HG03469 (cell line): Measurements from ENCODE around the gene SPHK2.
"Not testable (repeated sequence)": the region's sequence is repeated elsewhere in the genome, so short reads cannot be mapped to it uniquely, and the experiment has no call there.

Source experiments
- ATAC-seq: cut with Tn5 transposase; IDR thresholded peaks from one replicate; pipeline ENCODE4 v1.9.1; 2021; ENCODE audit warnings: mild to moderate bottlenecking, moderate library complexity, moderate number of reproducible peaks; ENCODE audit not compliant: unreplicated experiment

Gene SPHK2

GRCh38 chr19:48618916-48619691 is at the start of gene SPHK2, which contains the start of gene RPL18:
TSS of gene SPHK2 (plus strand) at chr19:48619506. CDS start at chr19:48620515, 1,009 bp downstream.
TSS of gene RPL18 (minus strand) at chr19:48619178. CDS start at chr19:48619143, 35 bp downstream.
- ATAC-seq, result peak; percentile 64

GRCh38 chr19:48569814-48570213 is 49.5 kb upstream of the SPHK2 start:
- ATAC-seq, result no peak

- ATAC-seq, result no peak
Measured at GRCh38 chr19:48571378-48572162, 47.7 kb upstream of the SPHK2 start.

- no peak for ATAC-seq
Measured at GRCh38 chr19:48573163-48573505, 46.2 kb upstream of the SPHK2 start.

GRCh38 chr19:48575931-48576622 is 43.2 kb upstream of the SPHK2 start:
- no peak for ATAC-seq

GRCh38 chr19:48577908-48578307 is 41.4 kb upstream of the SPHK2 start:
- ATAC-seq, result not testable (repeated sequence)

- ATAC-seq, result no peak
Measured at GRCh38 chr19:48578891-48579290, 40.4 kb upstream of the SPHK2 start.

- no peak for ATAC-seq
Measured at GRCh38 chr19:48582168-48582567, 37.1 kb upstream of the SPHK2 start.

- no peak for ATAC-seq
Measured at GRCh38 chr19:48587387-48587786, 31.9 kb upstream of the SPHK2 start.

GRCh38 chr19:48588670-48589401 is 30.5 kb upstream of the SPHK2 start:
- no peak for ATAC-seq

GRCh38 chr19:48591021-48591420 is 28.3 kb upstream of the SPHK2 start:
- no peak for ATAC-seq

- no peak for ATAC-seq
Measured at GRCh38 chr19:48595171-48595570, 24.1 kb upstream of the SPHK2 start.

GRCh38 chr19:48595833-48596232 is 23.5 kb upstream of the SPHK2 start:
- ATAC-seq, result no peak

GRCh38 chr19:48596237-48596636 is 23.1 kb upstream of the SPHK2 start:
- ATAC-seq, result no peak

- no peak for ATAC-seq
Measured at GRCh38 chr19:48596679-48597465, 22.4 kb upstream of the SPHK2 start.

GRCh38 chr19:48598996-48599700 is 20.2 kb upstream of the SPHK2 start:
- ATAC-seq, result no peak

GRCh38 chr19:48600679-48601417 is 18.5 kb upstream of the SPHK2 start:
- no peak for ATAC-seq

GRCh38 chr19:48603001-48603400 is 16.3 kb upstream of the SPHK2 start:
- ATAC-seq, result no peak

GRCh38 chr19:48603449-48603848 is 15.9 kb upstream of the SPHK2 start:
- ATAC-seq, result no peak
